Fibroblast of villous mesenchyme (primary cell): ENCODE data around the gene DMXL1. TPM values are rescaled to one million over a fixed set of nuclear protein-coding genes. Genes with fewer than 3 reads are reported as not detected.

Experiments used
- DNase-seq: peaks from one replicate; pipeline ENCODE4 v3.0.0-alpha.2; 2010; ENCODE audit warnings: low read depth
- H3K4me3 ChIP-seq: 2 replicates; pipeline ENCODE4 v1.5.1; 2011; ENCODE audit warnings: low read depth, mild to moderate bottlenecking, low read length
- total RNA-seq: library from RNA; depleted of rRNA; stranded (reverse); fragments of >200 nt; gene quantifications from 2 replicates; pipeline ENCODE4 v1.2.3, GENCODE V29; 2012
- TF ChIP-seq, protein P1 (sequence below): IDR thresholded peaks from 2 replicates; pipeline ENCODE4 v1.5.1; 2012; ENCODE audit warnings: low read depth, mild to moderate bottlenecking, low read length; ENCODE audit not compliant: insufficient read depth

Gene DMXL1
- total RNA-seq, 1 donor = 54.8 TPM

DNA sequence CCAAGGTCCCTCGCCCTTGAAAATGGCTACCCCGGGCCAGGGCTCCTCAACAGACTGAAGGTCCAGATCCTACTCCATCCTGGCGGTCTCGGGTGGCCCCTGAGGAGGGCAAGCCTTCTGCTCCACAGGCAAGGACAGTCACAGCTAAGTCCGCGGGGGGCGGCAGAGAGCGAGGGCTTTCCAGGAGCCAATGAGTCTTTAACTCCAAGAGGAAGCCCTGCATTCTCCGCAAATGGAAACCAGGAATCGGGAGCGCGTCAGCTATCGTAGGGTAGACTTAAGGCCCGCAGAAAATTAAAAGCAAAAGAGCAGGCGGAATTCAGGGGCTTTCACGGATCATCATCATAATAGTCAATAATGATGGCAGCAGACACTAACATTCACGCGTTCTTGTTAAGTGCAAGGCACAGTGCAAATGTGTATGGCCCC lies 197.1 kb downstream of the DMXL1 start:
- TF ChIP-seq, protein P1, sequence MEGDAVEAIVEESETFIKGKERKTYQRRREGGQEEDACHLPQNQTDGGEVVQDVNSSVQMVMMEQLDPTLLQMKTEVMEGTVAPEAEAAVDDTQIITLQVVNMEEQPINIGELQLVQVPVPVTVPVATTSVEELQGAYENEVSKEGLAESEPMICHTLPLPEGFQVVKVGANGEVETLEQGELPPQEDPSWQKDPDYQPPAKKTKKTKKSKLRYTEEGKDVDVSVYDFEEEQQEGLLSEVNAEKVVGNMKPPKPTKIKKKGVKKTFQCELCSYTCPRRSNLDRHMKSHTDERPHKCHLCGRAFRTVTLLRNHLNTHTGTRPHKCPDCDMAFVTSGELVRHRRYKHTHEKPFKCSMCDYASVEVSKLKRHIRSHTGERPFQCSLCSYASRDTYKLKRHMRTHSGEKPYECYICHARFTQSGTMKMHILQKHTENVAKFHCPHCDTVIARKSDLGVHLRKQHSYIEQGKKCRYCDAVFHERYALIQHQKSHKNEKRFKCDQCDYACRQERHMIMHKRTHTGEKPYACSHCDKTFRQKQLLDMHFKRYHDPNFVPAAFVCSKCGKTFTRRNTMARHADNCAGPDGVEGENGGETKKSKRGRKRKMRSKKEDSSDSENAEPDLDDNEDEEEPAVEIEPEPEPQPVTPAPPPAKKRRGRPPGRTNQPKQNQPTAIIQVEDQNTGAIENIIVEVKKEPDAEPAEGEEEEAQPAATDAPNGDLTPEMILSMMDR = peak; percentile 54
- peak; percentile 94 for DNase-seq
- peak overlapping the region; percentile 91 for H3K4me3 ChIP-seq

DNA sequence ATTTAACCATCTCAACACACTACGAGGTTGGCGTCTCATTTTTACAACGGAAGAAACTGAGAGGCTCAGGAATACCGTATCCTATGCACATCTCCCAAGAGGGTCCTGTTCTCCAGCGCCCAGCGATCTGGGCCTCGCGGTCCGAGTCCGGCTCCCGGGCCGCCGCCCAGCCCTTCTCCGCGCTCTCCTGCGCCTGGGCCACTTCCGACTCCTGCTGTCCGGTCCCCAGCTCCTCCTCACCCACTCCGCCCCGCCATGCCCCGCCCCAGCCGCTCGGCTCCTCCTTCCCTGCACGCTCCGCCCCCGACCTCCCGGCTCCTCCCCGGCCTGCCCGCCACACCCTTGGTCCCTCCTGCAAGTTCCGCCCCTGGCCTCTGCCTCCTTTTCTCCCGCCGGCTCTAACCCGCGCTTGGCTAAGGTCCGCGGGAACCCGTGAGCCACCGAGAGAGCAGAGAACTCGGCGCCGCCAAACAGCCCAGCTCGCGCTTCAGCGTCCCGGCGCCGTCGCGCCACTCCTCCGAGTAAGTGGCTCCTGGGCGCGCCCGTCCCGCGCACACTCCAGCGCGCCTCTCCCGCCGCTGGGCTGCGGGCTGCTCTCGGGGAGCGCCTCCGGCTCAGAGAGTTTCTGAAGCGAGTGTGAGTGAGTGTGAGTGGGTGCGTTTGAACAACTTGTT lies 197.6 kb downstream of the DMXL1 start:
- TF ChIP-seq, protein P1 = no peak

DNA sequence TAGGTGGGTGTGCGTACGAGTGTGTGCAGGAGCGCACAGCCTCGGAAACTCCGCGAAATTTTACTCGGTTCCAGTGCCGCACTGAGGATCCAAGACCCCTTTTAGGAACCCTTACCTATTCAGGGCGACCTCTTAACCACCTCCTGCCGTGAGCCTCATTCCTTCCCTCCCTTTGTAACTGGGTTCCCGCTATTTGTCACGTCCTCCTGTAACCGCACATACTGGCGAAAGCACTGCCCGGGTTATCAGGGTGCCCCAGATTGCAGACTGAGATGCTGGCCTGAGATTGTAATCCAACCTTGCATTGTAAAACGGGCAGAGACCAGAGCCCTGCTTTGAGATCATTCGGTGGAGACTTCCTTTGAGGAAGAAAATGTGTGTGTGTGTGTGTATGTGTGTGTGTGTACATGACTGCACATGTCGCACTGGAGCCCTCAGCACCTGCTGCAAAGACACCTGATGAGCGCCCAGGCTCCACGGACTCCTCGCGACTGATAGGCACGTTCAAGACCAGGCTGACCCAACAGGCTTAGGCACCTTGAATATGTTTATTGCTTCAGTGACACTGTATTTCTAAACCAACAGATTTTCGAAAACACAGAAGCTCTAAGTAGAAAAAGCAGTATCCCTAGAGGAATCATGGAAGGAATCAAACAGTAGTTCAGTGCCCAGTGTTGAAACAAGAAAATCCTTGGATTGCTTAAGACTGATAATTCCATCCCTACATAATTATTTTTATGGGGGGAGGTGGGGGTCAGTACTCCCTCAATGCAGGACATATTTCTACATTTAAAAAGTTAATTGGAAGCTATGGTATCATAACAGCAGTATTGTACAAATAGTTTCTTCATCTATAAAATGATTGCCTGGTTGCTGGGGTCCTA lies 198.4 kb downstream of the DMXL1 start:
- H3K4me3 ChIP-seq = peak overlapping the region; percentile 91
- peak; percentile 20 for DNase-seq
- TF ChIP-seq, protein P1 = no peak

More for the DNA sequence above, 197.6 kb downstream of the DMXL1 start:
- DNase-seq = peak; percentile 95
- H3K4me3 ChIP-seq = peak overlapping the region; percentile 91

DNA sequence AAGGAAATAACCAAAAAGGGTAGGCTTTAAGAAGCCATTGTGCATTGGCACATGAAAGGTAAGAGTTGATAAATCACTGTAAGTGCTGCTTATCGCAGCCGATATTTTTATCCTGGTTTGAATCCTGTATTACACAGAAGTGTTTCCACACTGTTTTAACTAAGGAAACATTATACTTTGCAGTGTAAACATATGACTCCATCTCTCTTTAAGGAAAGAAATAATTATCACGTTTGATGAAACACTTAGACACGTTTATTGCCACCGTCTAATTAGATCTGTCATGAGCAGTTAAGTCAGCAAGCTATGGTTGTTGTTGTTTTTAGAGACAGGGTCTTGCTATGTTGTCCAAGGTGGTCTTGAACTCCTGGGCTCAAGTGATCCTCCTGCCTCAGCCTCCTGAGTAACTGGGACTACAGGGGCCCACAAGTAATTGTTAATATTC lies 199.3 kb downstream of the DMXL1 start:
- TF ChIP-seq, protein P1 = no peak
- no peak overlapping the region for H3K4me3 ChIP-seq
- no peak for DNase-seq

DNA sequence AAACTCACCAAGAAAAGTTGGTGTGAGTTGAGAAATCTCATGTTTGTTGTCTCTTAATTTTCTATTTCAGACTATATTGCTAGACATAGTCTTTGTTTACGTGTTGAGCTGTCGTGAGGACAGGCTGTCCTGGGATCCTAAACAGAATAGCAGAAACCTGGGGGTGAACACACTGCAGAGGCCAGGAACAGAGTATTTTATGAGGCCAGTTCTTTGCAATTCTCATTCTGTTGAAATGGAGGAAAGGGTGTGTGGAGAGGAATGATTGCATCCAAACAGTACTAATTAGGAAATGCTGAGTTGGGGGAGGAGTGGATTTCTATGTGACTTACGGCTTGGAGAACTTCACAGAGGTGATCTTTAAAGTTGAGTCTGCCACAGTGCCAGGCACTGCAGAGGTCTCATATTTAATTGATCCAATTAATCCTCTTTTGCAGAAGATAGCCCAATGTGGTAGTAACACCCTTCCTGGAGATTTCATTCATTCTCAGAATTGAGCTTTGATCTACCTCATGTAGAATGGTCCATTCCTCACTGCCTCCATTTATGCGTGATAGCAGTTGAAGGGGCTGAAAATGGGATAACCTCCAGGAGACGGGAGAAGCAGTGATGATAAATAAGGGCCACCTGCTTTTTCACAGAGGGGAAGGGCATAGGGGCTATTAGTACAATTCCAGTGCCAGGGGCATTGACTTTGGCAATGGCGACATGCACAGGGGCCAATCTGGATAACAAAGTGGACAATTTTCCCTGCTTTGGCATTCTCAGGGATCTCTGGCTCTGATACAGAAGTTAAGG lies 200.3 kb downstream of the DMXL1 start:
- TF ChIP-seq, protein P1 = no peak
- H3K4me3 ChIP-seq = no peak overlapping the region
- DNase-seq = peak; percentile 81
